GM19240 (cell line): ENCODE measurements around the gene SLC39A8.
"Not testable (repeated sequence)": the region's sequence is repeated elsewhere in the genome, so short reads cannot be mapped to it uniquely, and the experiment has no call there.

Experiments
- DNase-seq: peaks from one replicate; pipeline ENCODE4 v3.0.0; 2011; ENCODE audit warnings: low spot score; ENCODE audit not compliant: insufficient read length

Gene SLC39A8

GRCh38 chr4:102301167-102301566 is 44.1 kb downstream of the SLC39A8 start:
- DNase-seq = no peak

- no peak for DNase-seq
These were observed 45.8 kb downstream of the SLC39A8 start for GRCh38 chr4:102299354-102300107.

DNA sequence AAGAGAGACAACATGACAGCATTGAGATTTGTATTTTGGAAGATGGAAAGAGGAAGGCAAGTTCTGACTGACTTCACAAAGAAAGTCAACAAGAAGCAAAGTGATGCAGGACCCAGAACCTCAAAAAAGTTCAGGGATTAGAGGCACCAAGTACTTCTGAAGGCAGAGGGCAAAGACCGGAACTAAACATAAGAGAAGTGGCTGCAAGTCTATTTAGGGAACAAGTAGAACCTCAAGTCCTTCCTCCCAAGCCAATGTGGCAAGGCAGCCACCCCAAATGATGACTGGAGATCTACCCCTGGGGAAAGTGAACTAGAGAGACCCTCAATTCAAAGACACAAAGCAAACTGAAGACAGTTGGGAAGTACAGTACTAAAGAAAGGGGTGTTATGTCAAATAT is 46.6 kb downstream of the SLC39A8 start:
- DNase-seq = no peak

DNA sequence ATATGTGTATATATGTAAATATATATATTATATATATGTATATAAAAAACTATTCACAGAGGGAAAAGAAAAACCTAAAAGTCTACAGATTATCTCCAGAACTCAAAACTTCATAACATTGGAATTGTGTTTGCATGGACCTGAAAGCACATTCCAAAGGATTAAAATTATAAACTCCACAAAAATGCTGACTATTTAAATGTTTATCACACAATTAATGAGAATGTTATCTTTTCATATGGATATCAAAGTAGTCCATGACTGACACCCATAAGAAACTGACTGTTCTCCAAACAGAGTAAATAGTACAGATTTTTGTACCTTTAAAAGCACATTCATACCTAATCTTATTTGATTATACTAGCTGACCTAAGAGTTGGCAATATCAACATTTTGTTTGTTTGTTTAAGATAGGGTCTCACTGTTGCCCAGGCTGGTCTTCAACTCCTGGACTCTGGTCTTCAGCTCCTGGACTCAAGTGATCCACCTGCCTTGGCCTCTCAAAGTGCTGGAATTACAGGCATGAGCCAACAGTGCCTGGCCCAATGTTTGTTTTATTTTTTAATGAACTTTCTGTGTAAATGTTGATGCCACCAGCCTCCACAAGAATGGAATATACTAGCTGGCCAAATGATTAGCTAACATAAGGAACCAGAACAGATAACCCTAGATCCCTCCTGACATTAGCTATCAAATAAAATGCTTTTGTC is 50.0 kb downstream of the SLC39A8 start:
- no peak for DNase-seq

GRCh38 chr4:102288497-102288896 is 56.8 kb downstream of the SLC39A8 start:
- DNase-seq = no peak

GRCh38 chr4:102285831-102286230 is 59.5 kb downstream of the SLC39A8 start:
- no peak for DNase-seq

- no peak for DNase-seq
These were observed 64.0 kb downstream of the SLC39A8 start for GRCh38 chr4:102281171-102281839.

DNA sequence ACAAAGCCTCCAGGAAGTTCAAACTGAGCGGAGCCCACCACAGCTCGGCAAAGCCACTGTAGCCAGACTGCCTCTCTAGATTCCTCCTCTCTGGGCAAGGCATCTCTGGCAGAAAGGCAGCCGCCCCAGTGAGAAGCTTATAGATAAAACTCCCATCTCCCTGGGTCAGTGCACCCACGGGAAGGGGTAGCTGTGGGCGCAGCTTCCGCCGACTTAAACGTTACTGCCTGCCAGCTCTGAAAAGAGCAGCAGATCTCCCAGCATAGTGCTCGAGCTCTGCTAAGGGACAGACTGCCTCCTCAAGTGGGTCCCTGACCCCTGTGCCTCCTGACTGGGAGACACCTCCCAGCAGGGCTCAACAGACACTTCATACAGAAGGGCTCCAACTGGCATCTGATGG is 72.0 kb downstream of the SLC39A8 start:
- DNase-seq = not testable (repeated sequence)

GRCh38 chr4:102272318-102272717 is 73.0 kb downstream of the SLC39A8 start:
- no peak for DNase-seq

- no peak for DNase-seq
These were observed 76.9 kb downstream of the SLC39A8 start for GRCh38 chr4:102268355-102268754.

DNA sequence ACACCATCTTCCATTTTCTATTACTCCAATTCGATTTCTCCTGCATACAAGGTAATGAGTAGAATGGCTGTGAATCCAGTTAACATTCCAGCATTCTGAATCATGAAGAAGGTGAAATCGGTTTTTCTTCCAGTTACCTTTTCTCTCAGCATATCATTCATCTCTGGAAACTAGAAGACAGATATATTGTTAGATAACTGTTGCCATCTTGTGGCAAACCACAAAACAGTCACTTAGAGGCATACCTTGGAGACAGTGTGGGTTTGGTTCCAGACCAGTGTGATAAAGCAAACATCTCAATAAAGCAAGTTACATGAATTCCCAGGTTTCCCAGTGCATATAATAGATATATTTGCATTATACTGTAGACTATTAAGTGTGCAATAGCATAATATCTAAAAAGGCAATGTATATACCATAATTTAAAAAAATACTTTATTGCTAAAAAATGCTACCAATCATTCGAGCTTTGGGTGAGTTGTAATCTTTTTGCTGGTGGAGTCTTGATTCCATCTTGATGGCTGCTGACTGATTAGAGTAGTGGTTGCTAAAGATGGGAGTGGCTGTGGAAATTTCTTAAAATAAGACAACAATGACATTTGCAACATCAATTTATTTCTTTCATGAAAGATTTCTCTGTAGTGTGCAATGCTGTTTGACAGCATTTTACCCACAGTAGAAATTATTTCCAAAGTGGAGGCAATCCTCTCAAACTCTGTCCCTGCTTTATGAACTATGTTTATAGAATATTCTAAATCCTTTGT is 82.1 kb downstream of the SLC39A8 start:
- DNase-seq = peak; percentile 18

DNA sequence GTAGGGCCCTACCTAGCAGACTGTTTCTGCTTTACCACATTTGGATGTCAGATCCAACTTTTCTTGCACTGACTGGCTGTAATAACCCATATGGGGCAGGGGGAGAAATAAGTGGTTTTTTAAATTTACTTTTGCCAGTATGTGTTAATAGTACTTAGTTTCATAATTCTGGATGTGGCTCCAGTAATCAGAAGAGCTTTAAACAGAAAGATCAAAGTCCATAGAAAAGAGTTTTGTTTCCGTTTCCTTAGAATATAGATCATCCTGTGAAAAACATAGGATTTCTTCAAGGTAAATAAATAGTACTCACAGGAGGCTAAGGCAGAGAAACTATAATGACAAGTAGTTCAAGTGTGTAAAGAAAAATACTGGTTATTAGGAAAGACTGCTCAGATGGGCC is 85.6 kb downstream of the SLC39A8 start:
- no peak for DNase-seq

DNA sequence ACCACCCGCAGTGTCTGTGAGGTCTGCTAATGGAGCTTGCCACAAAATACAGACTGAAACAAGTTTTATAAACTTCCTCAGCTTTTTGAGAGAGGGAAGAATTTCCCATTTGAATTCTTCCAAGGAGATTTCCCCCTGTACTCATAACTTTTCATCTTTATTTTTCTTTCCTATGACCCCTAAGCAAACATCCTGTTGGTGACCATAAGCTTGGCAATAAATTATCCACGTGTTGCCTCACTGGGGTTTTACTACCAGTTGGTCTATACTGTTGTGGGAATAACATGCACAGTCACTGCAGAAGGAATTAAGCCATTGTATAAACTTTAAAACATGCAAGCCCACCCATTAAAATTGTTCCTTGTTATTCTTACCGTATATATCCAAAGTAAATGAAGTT is 86.2 kb downstream of the SLC39A8 start:
- no peak for DNase-seq

DNA sequence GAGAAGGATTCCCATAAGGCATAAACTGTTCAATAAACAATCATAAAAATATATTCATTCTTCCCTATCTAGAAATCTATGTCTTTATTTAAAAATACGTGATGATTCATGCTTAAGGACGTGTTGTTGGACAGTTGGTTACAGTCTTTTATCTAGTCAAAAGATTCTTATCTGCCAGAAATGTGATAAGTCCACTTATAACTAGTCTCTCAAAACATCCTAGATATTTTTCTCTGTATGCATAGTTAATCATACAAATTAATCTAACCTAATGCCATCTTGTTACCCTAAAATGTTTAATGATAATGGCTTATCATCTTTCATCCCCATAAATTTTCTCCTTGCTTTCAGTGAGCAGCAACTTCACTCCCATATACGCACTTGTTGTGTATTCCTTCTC is 89.0 kb downstream of the SLC39A8 start:
- no peak for DNase-seq

- no peak for DNase-seq
These were observed 91.4 kb downstream of the SLC39A8 start for GRCh38 chr4:102253860-102254259.

DNA sequence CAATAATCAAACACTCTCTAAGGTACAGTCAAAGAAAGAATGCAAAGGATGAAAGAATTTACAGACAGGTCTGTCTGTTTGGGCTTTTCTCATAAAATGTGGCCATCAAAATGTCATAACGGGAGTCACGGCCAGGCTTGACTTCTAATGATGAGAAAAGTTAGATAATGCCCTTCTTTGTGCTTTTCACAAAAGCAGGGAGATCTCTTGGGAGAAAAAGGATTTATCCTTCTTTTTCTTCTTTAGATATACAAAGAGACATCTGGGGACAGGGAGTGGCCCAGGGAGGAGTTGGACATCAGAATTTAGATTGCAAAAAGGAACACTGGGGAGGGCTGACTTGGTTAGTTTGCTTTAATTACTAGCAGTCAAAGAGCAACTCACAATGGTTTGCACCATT is 93.1 kb downstream of the SLC39A8 start:
- DNase-seq = no peak

DNA sequence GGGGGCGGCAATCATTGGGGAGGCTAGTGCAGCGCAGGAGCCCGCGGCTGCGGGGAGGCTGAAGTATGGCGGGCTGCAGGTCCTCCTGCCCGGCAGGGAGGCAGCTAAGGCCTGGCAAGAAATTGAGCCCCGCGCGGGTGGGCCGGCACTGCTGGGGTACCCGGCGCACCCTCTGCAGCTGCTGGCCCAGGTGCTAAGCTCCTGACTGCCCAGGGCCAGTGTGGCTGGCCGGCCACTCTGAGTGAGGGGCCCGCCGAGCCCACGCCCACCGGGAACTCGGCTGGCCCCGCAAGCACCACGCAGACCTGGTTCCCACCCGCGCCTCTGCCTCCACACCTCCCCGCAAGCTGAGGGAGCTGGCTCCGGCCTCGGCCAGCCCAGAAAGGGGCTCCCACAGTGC is 94.9 kb downstream of the SLC39A8 start:
- DNase-seq = no peak

- no peak for DNase-seq
These were observed 98.2 kb downstream of the SLC39A8 start for GRCh38 chr4:102247041-102247440.

- no peak for DNase-seq
These were observed 98.9 kb downstream of the SLC39A8 start for GRCh38 chr4:102246416-102246815.

GRCh38 chr4:102244878-102245535 is 100.3 kb downstream of the SLC39A8 start:
- DNase-seq = no peak

DNA sequence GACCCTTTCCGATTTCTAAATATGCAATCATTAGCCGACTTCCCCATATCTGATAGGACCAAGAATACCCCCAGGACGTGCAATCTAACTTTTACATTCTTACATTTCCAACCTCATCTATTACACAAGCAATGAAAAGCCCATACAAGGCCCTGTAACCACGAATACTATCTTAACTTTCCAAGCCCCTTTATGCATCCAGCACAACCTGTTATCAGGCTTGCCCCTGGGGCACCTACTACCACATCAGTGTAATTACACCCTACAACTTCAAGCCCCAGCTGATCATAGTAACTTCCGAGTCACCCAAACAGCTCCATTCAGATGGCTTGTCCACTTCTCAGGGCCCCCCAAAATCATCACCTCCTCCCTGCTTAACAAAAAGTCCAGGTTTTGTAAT is 102.0 kb downstream of the SLC39A8 start:
- not testable (repeated sequence) for DNase-seq
